Skeletal muscle satellite cell (primary cell): Measurements from ENCODE around the gene SMCO2.

Experiments used
- H3K27me3 ChIP-seq: 2 replicates; pipeline ENCODE4 v1.7.0; 2013; ENCODE audit warnings: low read length; ENCODE audit not compliant: control insufficient read depth, insufficient read depth
- H3K36me3 ChIP-seq: 2 replicates; pipeline ENCODE4 v1.7.0; 2013; ENCODE audit warnings: mild to moderate bottlenecking, control low read depth, low read length; ENCODE audit not compliant: insufficient read depth
- H3K4me1 ChIP-seq: 2 replicates; pipeline ENCODE4 v1.7.0; 2013; ENCODE audit warnings: low read length; ENCODE audit not compliant: control insufficient read depth, insufficient read depth
- H3K4me2 ChIP-seq: 2 replicates; pipeline ENCODE4 v1.7.0; 2013; ENCODE audit warnings: mild to moderate bottlenecking, low read length
- H3K4me3 ChIP-seq: 2 replicates; pipeline ENCODE4 v1.7.0; 2013; ENCODE audit warnings: low read length
- H3K9ac ChIP-seq: 2 replicates; pipeline ENCODE4 v1.7.0; 2013; ENCODE audit warnings: mild to moderate bottlenecking, low read depth, low read length, moderate library complexity
- H3K9me3 ChIP-seq: replicated peaks from 2 replicates; pipeline ENCODE4 v1.7.0; 2013; ENCODE audit warnings: mild to moderate bottlenecking, control low read depth, low read length

Gene SMCO2

DNA sequence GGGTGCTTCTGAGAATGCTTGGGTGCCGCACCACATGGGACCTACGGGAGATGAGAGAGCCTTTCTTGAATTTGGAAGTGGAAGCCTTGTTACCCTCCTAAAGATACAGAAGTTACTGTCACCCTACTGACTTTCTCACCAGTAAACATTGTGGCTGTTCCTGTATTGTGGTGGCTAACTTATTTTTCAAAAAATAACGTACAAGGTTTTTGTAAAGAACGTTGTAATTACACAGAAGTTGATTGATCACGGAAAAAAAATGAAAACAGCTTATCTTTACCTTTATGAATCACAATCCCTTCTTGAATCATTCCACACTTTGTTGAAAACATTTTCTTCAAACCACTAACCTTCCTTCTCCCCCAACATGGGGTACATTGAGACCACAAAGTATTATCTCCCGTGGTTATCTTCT, 55.5 kb downstream of the SMCO2 start:
- no peak overlapping the region for H3K4me3 ChIP-seq
- H3K9ac ChIP-seq: no peak overlapping the region
- H3K9me3 ChIP-seq: no peaks in the 10 kb centered on the region
- H3K4me1 ChIP-seq: peaks cover 18% of the 10 kb centered on the region
- H3K27me3 ChIP-seq: no peaks in the 10 kb centered on the region
- no peak overlapping the region for H3K4me2 ChIP-seq
- H3K36me3 ChIP-seq: no peaks in the 10 kb centered on the region

DNA sequence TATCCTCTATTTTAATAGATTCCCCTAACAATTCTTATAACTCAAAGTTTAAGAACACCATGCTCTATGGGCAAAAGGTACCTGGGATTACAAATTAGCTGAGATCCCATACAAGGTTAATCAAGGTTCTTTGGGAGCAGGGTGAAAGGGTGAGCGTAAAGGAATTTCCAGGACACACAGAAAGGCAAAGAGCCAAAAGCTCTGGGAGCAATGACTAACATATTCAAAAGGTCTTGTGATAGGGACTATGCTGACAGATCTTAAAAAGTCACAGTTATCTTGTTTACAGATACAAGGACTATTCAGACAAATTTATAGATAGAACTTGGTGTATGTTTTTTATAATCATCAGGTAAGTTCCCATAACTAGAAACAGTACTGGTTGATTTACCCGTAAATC, 58.0 kb downstream of the SMCO2 start:
- Histone ChIP-seq H3K27me3 (no peaks in the 10 kb centered on the region), H3K9me3 (no peaks in the 10 kb centered on the region), H3K9ac (peak overlapping the region; percentile 37), H3K36me3 (no peaks in the 10 kb centered on the region), H3K4me3 (no peak overlapping the region), H3K4me1 (peaks cover 18% of the 10 kb centered on the region), H3K4me2 (peak overlapping the region; percentile 32)

DNA sequence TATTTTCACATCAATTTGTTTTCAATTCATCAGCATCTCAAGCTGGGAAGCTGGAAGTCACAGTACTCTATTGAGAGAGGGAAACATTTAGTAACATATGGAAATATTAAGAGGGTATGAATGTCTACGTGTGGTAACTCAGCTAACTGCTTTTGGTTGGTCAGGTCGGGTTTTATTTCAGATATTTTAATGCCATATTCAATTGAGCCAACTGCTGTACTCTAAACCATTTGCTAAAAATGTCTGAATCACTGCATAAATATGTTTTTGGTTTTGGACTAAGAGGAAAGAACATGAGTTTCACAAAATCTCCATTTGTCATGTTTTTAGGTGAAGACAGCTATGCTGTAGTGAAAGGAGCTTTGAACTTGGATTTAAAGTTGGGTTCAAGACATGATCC, 58.6 kb downstream of the SMCO2 start:
- Histone ChIP-seq H3K9ac (peak overlapping the region; percentile 37), H3K9me3 (no peaks in the 10 kb centered on the region), H3K27me3 (no peaks in the 10 kb centered on the region), H3K4me1 (peaks cover 18% of the 10 kb centered on the region), H3K4me2 (peak overlapping the region; percentile 32), H3K36me3 (no peaks in the 10 kb centered on the region), H3K4me3 (peak overlapping the region; percentile 21)

DNA sequence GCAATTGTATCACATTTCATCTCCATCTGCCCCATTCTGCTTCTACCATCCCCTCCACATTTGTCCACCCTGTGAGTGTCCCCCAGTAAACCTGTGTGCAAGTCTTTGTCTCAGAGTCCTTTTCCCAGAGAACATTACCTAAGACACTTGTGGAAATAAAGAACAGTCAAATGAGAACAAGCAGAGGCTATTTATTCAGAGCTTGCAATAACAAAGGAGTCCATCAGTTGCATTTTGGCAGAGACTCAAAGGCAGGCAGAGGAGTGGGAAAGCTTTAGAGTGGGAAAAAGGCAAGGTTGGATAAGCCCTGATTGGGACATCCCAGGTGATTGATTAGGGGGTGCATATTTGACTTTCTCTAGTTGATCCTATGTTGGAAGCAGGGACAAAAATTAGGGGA, 59.2 kb downstream of the SMCO2 start:
- H3K9me3 ChIP-seq: no peaks in the 10 kb centered on the region
- H3K4me2 ChIP-seq: peak overlapping the region; percentile 29
- H3K4me3 ChIP-seq: peak overlapping the region; percentile 21
- no peaks in the 10 kb centered on the region for H3K27me3 ChIP-seq
- H3K9ac ChIP-seq: no peak overlapping the region
- H3K4me1 ChIP-seq: peaks cover 18% of the 10 kb centered on the region
- no peaks in the 10 kb centered on the region for H3K36me3 ChIP-seq

DNA sequence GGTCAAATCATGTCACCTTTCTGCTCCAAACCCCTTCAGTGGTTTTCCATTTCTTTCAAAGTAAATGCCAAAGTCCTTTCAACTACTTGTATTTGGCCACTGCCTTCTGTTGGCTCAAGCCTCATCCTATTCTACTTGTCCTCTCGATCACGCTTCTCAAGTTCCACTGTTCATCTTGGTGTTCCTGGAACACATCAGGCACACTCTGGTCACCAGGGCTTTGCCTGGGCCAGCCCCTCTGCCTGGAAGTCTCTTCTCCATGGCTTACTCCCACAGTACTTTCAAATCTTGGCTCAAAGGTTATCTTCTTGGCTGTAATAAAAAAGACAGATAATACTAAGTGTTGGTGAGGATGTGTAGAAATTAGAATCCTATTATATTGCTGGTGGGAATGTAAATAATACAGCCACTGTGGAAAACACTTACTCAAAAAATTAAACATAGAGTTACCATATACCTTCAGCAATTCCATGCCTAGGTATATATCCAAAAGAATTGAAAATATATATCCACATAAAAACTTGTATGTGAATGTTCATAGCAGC, 60.2 kb downstream of the SMCO2 start:
- H3K4me2 ChIP-seq: no peak overlapping the region
- H3K27me3 ChIP-seq: no peaks in the 10 kb centered on the region
- H3K9ac ChIP-seq: no peak overlapping the region
- H3K36me3 ChIP-seq: no peaks in the 10 kb centered on the region
- no peaks in the 10 kb centered on the region for H3K9me3 ChIP-seq
- no peak overlapping the region for H3K4me3 ChIP-seq
- peaks cover 18% of the 10 kb centered on the region for H3K4me1 ChIP-seq

DNA sequence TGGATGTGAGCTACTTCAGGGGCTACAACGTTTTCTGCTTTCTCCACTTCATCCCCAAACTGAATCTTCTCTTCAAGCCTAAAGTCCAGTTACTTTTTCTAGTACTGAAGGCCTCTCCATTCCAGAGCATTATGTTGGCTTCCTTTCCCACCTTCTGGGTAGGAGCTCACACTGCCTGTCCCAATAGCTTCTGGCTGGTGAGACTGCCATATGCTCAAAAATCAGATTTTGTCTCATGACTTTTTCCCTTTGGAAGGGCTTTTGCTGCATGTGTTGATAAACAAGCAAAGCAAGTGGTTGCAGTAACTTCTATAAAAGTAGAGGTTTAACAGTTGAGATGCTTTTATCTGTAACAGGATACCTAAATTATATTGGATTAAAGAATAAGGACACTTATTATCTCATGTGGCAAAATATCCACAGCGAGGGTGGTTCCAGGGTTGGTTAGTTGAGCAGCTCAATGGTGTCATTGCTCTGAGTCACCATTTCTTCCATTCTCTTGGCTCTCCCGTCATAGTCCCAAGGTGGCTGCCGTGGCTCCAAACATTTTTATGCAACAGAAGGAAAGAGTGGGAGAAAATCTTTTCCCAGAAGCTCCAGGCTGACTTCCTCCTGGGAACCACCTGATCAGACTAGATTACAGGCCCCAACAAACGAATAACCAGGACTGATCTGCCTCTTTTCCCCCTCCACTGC, 62.3 kb downstream of the SMCO2 start:
- Histone ChIP-seq H3K9ac (no peak overlapping the region), H3K4me1 (peaks cover 18% of the 10 kb centered on the region), H3K36me3 (no peaks in the 10 kb centered on the region), H3K4me2 (no peak overlapping the region), H3K4me3 (no peak overlapping the region), H3K27me3 (no peaks in the 10 kb centered on the region), H3K9me3 (no peaks in the 10 kb centered on the region)

DNA sequence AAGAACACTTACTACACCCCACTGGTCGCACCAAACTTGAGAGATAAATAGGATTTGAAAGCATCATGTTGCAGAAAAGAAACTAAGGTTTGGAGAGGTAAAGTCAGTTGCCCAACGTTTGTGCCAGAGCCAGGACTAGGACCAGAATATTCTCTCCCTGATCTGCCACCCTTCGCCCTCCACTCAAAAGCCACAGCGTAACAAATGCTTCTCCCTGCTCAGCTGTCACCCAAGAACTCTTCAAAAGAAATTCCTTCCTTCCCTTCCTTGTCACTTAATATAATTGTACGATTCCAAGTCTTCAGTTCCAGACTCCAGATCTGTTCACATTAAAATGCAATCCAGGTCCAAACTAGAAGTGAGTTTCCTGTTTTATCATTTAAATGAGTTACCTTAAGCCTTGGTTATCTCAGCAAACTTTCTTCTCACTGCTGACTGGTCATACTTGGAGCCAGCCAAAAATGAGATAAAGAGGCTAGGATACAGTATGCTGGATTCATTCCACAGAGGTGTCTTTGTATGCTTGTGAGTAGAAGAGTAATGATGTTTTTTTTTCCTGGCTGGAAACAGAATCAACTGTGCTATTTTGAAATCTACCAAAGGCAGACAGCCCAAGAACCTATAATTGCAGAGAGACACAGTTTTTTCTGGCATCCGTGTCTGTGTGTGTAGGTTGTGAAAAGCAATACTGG, 64.6 kb downstream of the SMCO2 start:
- H3K4me3 ChIP-seq: no peak overlapping the region
- no peaks in the 10 kb centered on the region for H3K27me3 ChIP-seq
- no peaks in the 10 kb centered on the region for H3K9me3 ChIP-seq
- H3K9ac ChIP-seq: no peak overlapping the region
- H3K4me1 ChIP-seq: no peaks in the 10 kb centered on the region
- H3K4me2 ChIP-seq: no peak overlapping the region
- no peaks in the 10 kb centered on the region for H3K36me3 ChIP-seq

DNA sequence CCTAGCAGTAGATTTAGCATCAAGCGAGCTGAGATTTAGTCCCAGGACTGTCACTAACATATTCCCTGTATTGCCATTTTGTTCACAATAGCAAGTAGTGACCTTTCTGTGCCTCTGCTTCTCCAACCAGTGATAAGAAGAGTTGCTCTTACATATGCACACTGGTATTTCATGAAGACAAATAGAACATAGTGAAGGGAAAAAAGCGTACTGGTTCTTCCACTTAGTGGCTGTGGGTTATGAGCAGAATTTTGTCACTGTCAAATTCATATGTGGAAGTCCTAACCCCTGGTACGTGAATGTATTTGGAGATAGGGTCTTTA, 65.1 kb downstream of the SMCO2 start:
- H3K4me1 ChIP-seq: no peaks in the 10 kb centered on the region
- H3K9ac ChIP-seq: no peak overlapping the region
- H3K4me2 ChIP-seq: no peak overlapping the region
- no peaks in the 10 kb centered on the region for H3K27me3 ChIP-seq
- H3K4me3 ChIP-seq: no peak overlapping the region
- H3K36me3 ChIP-seq: no peaks in the 10 kb centered on the region
- H3K9me3 ChIP-seq: no peaks in the 10 kb centered on the region

DNA sequence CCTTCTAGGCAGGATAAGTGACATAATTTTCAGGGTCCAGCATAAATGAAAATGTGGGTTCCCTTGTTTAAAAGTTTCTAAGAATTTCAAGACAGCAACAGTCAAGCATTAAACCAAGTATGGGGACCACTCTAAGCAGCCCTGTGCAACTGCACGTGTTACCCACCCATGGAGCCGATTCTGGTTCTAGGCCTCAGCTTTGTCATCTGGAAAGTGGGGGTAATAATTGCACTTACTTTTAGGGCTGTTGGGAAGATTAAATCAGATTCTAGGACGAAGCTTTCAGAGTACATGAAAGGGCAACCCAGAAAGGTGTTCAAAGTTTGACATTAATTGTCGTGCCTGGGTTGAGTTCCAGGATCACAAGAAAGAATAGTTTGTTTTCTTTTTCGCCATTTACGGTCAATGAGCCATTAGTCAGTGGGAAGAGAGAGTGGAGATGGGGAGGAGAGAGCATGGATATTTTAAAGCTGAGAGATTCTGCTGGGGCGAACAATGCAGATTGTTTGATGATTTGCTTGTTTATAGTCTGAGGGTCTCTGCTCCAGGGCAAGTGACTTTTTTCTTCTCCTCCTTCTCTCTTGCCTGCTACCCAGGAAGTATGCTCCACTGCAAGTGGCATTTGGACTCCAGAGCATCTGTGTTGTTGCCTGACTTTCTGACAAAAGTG, 66.8 kb downstream of the SMCO2 start:
- Histone ChIP-seq H3K27me3 (no peaks in the 10 kb centered on the region), H3K4me1 (no peaks in the 10 kb centered on the region), H3K9me3 (no peaks in the 10 kb centered on the region), H3K9ac (no peak overlapping the region), H3K4me2 (no peak overlapping the region), H3K36me3 (no peaks in the 10 kb centered on the region), H3K4me3 (no peak overlapping the region)

DNA sequence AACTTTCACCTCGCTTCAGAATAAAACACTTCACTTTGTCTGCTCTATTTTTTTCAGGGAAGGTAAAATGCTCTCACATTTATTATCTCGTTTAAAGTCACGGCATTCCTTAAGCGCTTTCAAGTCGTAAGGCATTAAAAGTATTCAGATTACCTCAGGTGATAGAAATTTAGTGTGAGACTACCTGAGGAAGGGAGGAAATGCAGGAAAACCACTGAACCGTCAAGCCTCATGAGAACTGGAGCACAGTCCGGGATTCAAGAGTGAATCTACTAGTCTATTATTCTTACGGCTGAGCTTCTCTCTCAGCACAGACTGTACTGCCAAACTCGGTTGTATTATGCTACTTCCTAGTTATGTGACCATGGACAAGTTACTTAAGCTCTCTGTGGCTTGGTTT, 69.1 kb downstream of the SMCO2 start:
- H3K36me3 ChIP-seq: no peaks in the 10 kb centered on the region
- no peak overlapping the region for H3K4me3 ChIP-seq
- H3K4me2 ChIP-seq: no peak overlapping the region
- peaks cover 4% of the 10 kb centered on the region for H3K4me1 ChIP-seq
- H3K9me3 ChIP-seq: no peaks in the 10 kb centered on the region
- H3K9ac ChIP-seq: no peak overlapping the region
- H3K27me3 ChIP-seq: no peaks in the 10 kb centered on the region

DNA sequence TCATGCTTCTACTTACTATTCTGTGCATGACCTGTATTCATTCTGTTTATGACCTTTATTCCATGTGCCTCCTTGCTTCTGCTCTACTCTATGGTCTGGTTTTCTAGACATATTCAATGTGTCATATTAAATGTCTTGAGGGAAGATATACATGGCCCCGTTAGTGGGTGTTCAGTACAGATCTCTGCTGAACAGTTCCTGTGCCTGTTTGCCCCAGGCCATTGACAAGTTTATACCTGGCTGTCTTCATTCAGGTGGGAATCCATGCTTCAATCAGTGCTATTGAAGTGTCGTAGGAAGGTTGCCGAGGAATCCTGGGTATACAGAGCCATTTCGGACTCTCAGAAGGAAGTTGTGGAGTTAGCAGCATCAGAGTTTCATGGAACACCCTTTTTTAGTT, 70.1 kb downstream of the SMCO2 start:
- Histone ChIP-seq H3K36me3 (no peaks in the 10 kb centered on the region), H3K27me3 (no peaks in the 10 kb centered on the region), H3K4me3 (no peak overlapping the region), H3K9ac (no peak overlapping the region), H3K9me3 (no peaks in the 10 kb centered on the region), H3K4me2 (no peak overlapping the region), H3K4me1 (peaks cover 13% of the 10 kb centered on the region)
